Fibroblast of villous mesenchyme (primary cell): ENCODE measurements around the gene TCAIM. TPM values are rescaled to one million over a fixed set of nuclear protein-coding genes. Genes with fewer than 3 reads are reported as not detected.
"Not testable (repeated sequence)": the region's sequence is repeated elsewhere in the genome, so short reads cannot be mapped to it uniquely, and the experiment has no call there.

ENCODE experiments used
- DNase-seq: peaks from one replicate; pipeline ENCODE4 v3.0.0-alpha.2; 2010; ENCODE audit warnings: low read depth
- H3K4me3 ChIP-seq: 2 replicates; pipeline ENCODE4 v1.5.1; 2011; ENCODE audit warnings: low read depth, mild to moderate bottlenecking, low read length
- total RNA-seq: library from RNA; depleted of rRNA; stranded (reverse); fragments of >200 nt; gene quantifications from 2 replicates; pipeline ENCODE4 v1.2.3, GENCODE V29; 2012
- TF ChIP-seq, protein P1 (sequence below): IDR thresholded peaks from 2 replicates; pipeline ENCODE4 v1.5.1; 2012; ENCODE audit warnings: low read depth, mild to moderate bottlenecking, low read length; ENCODE audit not compliant: insufficient read depth

The TCAIM gene
- total RNA-seq, 1 donor: 37.6 TPM

- TF ChIP-seq, protein P1, sequence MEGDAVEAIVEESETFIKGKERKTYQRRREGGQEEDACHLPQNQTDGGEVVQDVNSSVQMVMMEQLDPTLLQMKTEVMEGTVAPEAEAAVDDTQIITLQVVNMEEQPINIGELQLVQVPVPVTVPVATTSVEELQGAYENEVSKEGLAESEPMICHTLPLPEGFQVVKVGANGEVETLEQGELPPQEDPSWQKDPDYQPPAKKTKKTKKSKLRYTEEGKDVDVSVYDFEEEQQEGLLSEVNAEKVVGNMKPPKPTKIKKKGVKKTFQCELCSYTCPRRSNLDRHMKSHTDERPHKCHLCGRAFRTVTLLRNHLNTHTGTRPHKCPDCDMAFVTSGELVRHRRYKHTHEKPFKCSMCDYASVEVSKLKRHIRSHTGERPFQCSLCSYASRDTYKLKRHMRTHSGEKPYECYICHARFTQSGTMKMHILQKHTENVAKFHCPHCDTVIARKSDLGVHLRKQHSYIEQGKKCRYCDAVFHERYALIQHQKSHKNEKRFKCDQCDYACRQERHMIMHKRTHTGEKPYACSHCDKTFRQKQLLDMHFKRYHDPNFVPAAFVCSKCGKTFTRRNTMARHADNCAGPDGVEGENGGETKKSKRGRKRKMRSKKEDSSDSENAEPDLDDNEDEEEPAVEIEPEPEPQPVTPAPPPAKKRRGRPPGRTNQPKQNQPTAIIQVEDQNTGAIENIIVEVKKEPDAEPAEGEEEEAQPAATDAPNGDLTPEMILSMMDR: no peak
- peak overlapping the region; percentile 84 for H3K4me3 ChIP-seq
Observed at GRCh38 chr3:44340058-44340395, 1.5 kb downstream of the TCAIM start.

GRCh38 chr3:44342176-44342790, 3.7 kb downstream of the TCAIM start:
- H3K4me3 ChIP-seq: peak overlapping the region; percentile 14
- peak; percentile 92 for DNase-seq
- TF ChIP-seq, protein P1: no peak

More at GRCh38 chr3:44340058-44340395, 1.5 kb downstream of the TCAIM start:
- no peak for DNase-seq

DNA sequence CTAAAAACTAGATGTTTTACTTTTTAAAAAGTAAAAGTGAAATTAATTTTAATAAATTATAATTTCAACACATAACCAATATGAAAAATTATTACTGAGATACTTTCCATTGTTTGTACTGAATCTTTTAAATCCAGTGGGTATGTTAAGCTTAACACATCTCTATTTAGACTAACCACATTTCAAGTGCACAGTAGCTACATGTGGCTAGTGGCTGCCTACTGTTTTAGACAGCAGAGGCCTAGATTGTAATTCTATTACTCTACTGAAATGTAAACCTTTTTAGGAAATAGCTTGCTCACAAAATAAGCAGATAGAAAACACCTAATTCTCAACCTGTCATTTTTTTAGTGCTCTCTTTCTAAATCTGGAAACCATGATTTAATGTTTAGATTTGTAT, 4.9 kb downstream of the TCAIM start:
- DNase-seq: no peak
- TF ChIP-seq, protein P1: no peak

DNA sequence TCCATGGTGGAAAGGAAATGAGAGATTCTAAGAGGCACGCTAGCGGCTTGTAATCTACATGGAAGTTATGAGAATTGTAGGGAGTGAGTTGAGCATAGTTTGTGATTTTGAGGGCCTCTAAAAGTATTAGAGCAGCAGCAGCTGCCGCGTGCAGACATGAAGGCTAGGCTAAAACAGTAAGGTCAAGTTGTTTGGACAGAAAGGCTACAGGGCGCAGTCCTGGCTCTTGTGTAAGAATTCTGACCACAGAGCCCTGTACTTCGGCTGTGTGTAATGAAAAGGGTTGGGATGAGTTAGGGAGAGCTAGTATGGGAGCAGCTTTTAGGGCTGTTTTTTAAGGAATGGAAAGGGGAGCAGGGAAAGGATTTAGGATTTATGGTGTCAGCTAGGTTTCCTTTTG, 8.0 kb downstream of the TCAIM start:
- not testable (repeated sequence) for H3K4me3 ChIP-seq
- peak; percentile 85 for DNase-seq

More for the DNA sequence above, 4.9 kb downstream of the TCAIM start:
- no peak overlapping the region for H3K4me3 ChIP-seq

GRCh38 chr3:44348993-44349392, 10.4 kb downstream of the TCAIM start:
- TF ChIP-seq, protein P1: no peak
- DNase-seq: peak; percentile 55

DNA sequence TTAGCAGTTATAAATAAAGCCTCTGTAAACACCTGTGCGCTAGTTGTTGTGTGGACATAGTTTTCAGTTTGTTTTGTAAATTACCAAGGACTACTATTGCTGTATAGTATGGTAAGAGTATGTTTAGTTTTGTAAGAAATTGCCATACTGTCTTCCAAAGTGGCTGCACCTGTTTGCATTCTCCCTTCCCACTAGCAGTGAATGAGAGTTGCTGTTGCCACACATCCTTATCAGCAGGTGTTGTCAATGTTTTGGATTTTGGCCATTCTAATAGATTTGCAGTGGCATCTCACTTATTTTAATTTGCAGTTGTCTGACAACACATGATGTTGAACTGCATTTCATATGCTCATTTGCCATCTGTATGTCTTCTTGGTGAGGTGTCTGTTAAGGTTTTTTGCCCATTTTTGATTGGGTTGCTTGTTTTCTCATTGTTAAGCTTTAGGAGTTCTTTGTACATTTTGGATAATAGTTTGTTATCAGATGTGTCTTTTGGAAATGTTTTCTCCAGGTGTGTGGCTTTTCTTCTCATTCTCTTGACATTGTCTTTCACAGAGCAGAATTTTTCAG, 14.9 kb downstream of the TCAIM start:
- TF ChIP-seq, protein P1: no peak
- DNase-seq: no peak
- no peak overlapping the region for H3K4me3 ChIP-seq

More at GRCh38 chr3:44348993-44349392, 10.4 kb downstream of the TCAIM start:
- H3K4me3 ChIP-seq: no peak overlapping the region

DNA sequence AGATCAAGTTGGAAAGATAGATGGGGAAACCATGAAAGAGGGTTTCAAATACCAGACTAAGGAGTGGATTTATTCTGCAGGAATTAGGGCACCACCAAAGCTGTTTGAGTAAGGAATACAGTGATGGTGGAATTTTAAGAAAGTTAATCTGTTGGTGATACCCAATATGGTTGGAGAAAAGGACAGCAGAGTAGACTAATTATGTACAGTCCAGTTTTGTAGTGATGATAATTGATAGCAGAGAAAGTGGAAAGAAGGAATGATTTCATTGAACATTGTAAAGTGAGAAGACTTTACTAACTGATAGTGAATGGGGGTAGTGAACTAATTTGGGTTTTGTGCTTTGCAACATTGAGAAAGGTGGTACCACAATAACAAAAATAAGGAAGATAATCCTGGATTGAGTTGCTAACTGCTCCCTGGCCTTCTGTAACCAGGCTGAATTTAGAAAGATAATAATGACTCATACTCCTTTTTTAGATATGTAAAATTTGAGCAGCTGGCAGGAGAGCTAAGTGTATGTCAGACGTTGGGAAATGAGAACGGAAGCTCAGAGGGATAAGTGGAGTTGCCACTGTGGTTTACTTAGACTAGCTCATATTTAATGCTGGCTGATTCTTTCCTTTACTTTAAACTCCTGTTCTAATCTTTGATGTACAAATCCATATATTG, 16.9 kb downstream of the TCAIM start:
- DNase-seq: peak; percentile 95
- H3K4me3 ChIP-seq: no peak overlapping the region
- TF ChIP-seq, protein P1: no peak
